ENCODE data around the gene MAMDC2. TPM values are rescaled to one million over a fixed set of nuclear protein-coding genes. Genes with fewer than 3 reads are reported as not detected.
A peak's percentile ranks its signal among the peaks of the same experiment; 100 is the strongest.

Gene MAMDC2
- polyA plus RNA-seq (2011; rRNA removed) (28.0 and 35.8 TPM in 2 replicates), polyA minus RNA-seq (2011; rRNA and poly(A)+ RNA removed) (13.0 and 19.5 TPM in 2 replicates)

DNA sequence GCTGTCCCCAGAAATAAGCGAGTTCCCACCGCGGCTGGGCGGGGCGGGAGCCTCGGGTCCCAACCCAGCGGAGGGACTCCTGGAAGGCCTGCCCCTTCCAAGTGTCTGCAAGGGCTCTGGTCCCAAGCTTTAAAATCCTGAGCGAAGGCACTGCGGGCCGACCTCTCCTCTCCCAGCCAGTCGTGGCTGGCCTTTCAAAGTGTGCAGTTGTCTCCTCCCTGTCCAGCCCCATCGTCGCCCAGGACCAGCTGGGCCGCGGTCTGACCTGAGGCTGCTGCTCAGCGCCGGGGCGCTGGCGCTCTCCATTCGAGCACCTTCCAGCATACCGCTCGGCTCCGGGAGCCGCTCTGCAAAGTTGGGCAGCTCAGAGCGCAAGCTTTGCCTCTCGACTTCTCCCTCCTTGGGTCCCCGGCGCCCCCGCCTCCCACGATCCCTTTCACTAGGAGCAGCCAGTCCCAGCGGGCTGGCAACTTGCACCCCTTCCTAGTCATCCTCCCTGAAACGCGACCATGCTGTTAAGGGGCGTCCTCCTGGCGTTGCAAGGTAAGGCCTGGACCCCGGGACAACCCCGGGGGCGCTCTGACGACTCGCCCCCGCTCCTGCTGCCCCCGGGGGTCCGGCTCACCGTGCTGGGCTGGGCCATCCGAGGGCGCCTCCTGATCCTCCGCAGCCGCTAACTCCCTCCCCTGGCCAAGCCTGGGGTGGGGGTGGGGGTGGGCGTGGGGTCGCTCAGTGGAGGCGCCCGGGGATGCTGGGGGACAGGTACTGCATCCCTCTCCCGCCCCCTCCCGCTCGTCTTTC lies at the start of gene MAMDC2:
MAMDC2 (plus strand) TSS at position 160 of the 801 bp plus-strand sequence; CDS start at position 510, 350 bp downstream.
- H3K36me3 ChIP-seq (ENCODE audit: control insufficient read depth, insufficient read depth, low read length): no peaks in the 10 kb centered on the region
- H3K4me3 ChIP-seq (ENCODE audit: low read depth, low read length): peak within 1 kb of the TSS; percentile 49
- TF ChIP-seq, protein P1, sequence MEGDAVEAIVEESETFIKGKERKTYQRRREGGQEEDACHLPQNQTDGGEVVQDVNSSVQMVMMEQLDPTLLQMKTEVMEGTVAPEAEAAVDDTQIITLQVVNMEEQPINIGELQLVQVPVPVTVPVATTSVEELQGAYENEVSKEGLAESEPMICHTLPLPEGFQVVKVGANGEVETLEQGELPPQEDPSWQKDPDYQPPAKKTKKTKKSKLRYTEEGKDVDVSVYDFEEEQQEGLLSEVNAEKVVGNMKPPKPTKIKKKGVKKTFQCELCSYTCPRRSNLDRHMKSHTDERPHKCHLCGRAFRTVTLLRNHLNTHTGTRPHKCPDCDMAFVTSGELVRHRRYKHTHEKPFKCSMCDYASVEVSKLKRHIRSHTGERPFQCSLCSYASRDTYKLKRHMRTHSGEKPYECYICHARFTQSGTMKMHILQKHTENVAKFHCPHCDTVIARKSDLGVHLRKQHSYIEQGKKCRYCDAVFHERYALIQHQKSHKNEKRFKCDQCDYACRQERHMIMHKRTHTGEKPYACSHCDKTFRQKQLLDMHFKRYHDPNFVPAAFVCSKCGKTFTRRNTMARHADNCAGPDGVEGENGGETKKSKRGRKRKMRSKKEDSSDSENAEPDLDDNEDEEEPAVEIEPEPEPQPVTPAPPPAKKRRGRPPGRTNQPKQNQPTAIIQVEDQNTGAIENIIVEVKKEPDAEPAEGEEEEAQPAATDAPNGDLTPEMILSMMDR (IDR thresholded peaks at IDR 0.05; ENCODE audit: insufficient read depth, low read depth, low read length): no peak
- ChIA-PET CTCF (interaction anchor here (0.7 to 2.5 kb wide), 6 partner anchors 30 to 559 kb away, joined by 3 to 11 read pairs (median 4); no protein-coding TSS in a partner anchor), POLR2A (interaction anchor here (0.5 kb wide), 1 partner anchor 214 kb away, joined by 8 read pairs; no protein-coding TSS in a partner anchor)
- DNase-seq (ENCODE audit: low read depth): no peak
- no peaks in the 10 kb centered on the region for H3K27me3 ChIP-seq (ENCODE audit: control insufficient read depth, insufficient read depth, low read length)

GRCh38 chr9:69995846-69996245 lies 47.8 kb upstream of the MAMDC2 start:
- no peak for DNase-seq (ENCODE audit: low read depth)
- H3K27me3 ChIP-seq (ENCODE audit: control insufficient read depth, insufficient read depth, low read length): no peaks in the 10 kb centered on the region
- H3K4me3 ChIP-seq (ENCODE audit: low read depth, low read length): no peak overlapping the region
- ChIA-PET POLR2A (no interaction called here), CTCF (interaction anchor here (0.8 to 1.2 kb wide), 2 partner anchors 12 to 120 kb away, joined by 3 to 4 read pairs; no protein-coding TSS in a partner anchor)
- TF ChIP-seq, protein P1 (IDR thresholded peaks at IDR 0.05; ENCODE audit: insufficient read depth, low read depth, low read length): no peak
- H3K36me3 ChIP-seq (ENCODE audit: control insufficient read depth, insufficient read depth, low read length): no peaks in the 10 kb centered on the region

- POLR2A ChIA-PET: no interaction called here
- DNase-seq (ENCODE audit: low read depth): no peak
- CTCF ChIA-PET: no interaction called here
These were observed 46.7 kb upstream of the MAMDC2 start for GRCh38 chr9:69996967-69997366.

DNA sequence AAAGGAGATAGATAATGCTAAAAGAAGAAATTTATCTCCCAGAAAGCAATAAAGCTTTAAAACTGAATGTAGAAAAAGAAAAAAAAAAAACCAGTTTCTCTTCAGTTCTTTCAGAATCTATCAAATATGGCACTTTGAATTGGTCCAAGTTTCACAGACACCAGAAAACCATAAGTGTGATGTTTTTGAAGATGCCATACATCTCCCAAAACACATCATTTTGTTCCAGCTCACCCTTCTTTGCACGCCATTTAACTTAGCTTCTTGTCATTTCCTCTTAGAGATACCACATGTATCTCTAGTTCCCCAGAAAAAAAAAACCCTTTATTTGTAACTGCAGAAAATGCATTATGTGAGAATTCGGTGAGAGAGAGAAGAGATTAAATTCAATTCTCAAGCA lies 46.1 kb upstream of the MAMDC2 start:
- CTCF ChIA-PET: no interaction called here
- TF ChIP-seq, protein P1 (IDR thresholded peaks at IDR 0.05; ENCODE audit: insufficient read depth, low read depth, low read length): no peak
- no peaks in the 10 kb centered on the region for H3K27me3 ChIP-seq (ENCODE audit: control insufficient read depth, insufficient read depth, low read length)
- POLR2A ChIA-PET: no interaction called here
- no peak overlapping the region for H3K4me3 ChIP-seq (ENCODE audit: low read depth, low read length)
- DNase-seq (ENCODE audit: low read depth): no peak
- H3K36me3 ChIP-seq (ENCODE audit: control insufficient read depth, insufficient read depth, low read length): no peaks in the 10 kb centered on the region

More at GRCh38 chr9:69996967-69997366, 46.7 kb upstream of the MAMDC2 start:
- no peaks in the 10 kb centered on the region for H3K36me3 ChIP-seq (ENCODE audit: control insufficient read depth, insufficient read depth, low read length)
- no peaks in the 10 kb centered on the region for H3K27me3 ChIP-seq (ENCODE audit: control insufficient read depth, insufficient read depth, low read length)
- TF ChIP-seq, protein P1 (IDR thresholded peaks at IDR 0.05; ENCODE audit: insufficient read depth, low read depth, low read length): no peak
- H3K4me3 ChIP-seq (ENCODE audit: low read depth, low read length): no peak overlapping the region

DNA sequence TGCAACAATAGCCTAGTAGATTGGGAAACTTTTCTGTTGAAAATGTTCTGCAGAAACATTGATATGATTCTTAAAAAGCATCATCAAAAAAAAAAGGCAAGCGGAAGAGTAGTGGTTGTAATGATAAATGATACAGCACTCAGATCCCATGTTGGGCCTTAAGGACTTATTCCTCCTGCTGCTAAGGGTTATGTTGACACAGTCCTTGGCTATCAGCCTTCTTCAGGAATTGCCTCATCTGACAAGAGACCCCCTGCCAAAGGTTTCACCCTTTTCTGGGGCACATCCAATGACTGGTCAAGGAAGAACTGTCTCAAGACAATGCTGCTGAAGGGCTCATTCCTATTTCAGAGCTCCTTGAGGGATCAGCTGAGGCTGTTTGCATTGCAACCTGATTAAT lies 44.3 kb upstream of the MAMDC2 start:
- TF ChIP-seq, protein P1 (IDR thresholded peaks at IDR 0.05; ENCODE audit: insufficient read depth, low read depth, low read length): no peak
- ChIA-PET CTCF (no interaction called here), POLR2A (no interaction called here)
- DNase-seq (ENCODE audit: low read depth): no peak
- Histone ChIP-seq H3K27me3 (ENCODE audit: control insufficient read depth, insufficient read depth, low read length) (no peaks in the 10 kb centered on the region), H3K36me3 (ENCODE audit: control insufficient read depth, insufficient read depth, low read length) (no peaks in the 10 kb centered on the region), H3K4me3 (ENCODE audit: low read depth, low read length) (no peak overlapping the region)

Measured in BJ (cell line).